Activated CD8-positive, alpha-beta memory T cell treated with anti-CD3 and anti-CD28 coated beads for 1 hour (primary cell): ENCODE measurements around the gene BAIAP2.

Source experiments
- DNase-seq, 2 donors: peaks; one replicate each; pipeline ENCODE4 v3.0.0-alpha.2; 2020; ENCODE audit warnings: low read depth in 1 of 2; ENCODE audit errors: extremely low read depth in 1 of 2

The BAIAP2 gene

GRCh38 chr17:81036197-81036941 lies 1.4 kb downstream of the BAIAP2 start:
- no peak for DNase-seq

DNA sequence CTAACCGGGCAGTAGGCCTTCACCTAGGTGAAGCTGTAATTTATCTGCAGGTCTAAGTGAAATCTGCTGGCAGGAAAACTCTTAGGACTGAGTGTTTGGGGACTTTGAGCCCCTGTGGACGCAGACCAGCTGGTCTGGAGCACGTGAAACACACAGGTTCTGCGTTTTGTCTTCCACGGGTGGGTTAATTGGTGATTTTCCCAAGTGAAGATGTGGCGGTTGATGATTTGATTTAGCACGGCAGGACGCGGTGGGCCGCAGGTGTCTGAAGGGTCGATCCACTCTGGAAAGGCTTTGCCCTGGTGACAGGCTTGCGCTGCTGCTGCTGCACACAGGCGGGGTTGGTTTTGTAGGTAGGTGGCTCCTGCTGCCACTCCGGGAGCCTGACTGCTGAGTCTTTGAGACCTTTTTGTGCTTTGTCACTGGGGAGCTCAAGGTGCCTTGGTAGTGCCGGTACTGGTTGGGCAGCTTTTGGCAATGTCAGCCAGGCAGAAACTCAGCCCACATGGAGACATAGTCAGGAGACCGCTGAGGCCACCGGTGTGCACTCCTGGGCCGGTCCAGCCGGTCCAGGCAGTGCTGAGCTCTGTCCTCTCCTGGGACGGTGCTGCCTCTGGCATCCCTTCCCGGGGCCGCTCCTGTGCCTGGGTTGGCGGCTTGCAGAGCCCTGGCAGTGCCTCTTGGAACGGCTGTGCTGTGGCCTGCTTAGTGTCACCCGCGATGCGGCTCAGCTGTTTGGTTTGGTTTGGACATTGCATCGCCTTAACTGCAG lies 2.3 kb downstream of the BAIAP2 start:
- DNase-seq: no peak

GRCh38 chr17:81037798-81038733 lies 3.1 kb downstream of the BAIAP2 start:
- DNase-seq: no peak

DNA sequence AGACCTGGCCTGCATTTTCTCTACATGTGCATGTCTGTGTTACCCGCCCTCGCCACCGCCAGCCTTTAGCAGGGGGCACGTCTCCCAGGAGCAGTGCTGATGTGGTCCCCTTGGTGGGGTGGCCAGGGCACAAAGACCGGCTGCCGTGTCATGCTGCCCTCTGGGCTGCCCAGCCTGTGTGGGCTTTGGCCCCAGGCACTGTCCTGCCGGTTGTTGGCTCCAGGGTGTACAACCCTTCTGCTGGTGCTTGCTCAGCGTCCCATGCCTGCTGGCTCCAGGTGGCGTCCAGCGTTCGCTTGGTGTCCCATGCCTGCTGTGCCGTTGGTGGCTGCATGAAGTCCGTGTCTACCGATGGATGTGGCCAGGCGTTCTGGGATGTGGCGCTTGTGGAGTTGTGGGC lies 4.1 kb downstream of the BAIAP2 start:
- no peak for DNase-seq

DNA sequence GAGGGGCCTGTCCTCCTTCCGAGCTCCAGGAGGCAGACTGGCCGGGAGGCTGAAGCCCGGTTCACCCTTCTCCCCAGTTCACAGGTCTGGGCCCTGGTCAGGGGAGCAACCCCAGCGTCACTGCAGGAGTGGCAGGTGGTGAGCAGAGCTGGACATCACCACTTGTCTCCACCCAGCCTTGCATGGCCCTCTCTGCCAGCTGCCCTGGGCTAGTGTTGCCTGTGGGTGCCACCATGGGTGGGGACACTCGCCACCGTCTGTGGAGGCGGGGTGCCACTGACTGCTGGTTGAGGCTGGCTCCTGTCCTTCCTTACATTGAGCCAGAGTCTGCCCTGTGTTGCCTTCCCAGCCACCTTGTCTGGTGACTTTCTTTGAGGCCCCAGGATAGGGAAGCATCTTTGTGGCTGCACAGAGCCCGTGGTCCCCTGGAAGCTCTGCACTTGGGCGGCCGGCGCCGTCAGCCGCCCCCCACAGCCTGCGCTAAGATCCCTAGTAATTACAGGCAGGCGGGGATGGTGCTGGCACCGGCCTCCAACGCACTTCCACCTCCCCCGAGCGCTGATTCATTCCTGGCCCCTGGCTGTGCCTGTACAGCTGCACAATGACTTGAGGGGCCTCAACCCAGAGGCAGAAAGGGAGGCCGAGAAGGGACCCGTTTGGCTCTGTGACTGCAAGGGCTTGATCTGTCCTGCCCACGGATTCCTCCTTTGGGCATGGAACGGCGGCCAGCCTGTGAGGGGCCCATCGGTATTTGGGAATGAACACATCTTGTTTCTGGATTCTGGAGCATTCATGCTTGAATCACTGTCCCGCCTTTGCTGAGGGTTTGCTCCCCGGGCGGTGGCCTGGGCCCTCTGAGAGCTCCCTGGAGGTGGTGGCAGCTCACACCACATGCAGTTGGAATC lies 5.2 kb downstream of the BAIAP2 start:
- no peak for DNase-seq

DNA sequence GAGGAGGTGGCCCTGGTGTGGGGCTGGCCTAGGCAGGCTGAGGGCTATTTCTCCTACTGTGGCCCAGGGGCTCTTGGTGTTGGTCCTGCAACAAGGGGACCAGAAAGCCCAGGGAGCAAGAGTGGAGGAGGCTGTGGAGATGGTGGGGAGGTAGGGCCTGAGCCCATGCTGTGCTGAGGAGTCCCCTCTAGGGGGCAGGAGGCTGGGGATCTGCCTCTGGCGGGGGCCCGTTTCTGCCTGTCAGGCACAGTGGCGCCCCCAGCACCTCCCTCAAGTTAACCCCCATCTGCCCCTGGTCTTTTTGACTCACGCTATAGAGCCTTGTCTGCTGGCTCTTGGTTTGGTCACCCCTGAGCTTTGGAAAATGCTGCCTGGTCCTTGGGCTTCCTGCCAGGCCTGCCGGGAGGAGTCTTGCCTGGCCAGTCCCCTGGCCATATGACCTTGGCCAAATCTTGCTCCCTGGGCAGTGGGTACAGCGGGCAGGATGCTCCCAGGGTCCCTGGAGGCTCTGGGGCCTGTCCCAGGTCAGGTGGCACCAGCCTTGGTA lies 5.9 kb downstream of the BAIAP2 start:
- no peak for DNase-seq

GRCh38 chr17:81042606-81043005 lies 7.7 kb downstream of the BAIAP2 start:
- no peak for DNase-seq

GRCh38 chr17:81043319-81043724 lies 8.4 kb downstream of the BAIAP2 start:
- no peak for DNase-seq

DNA sequence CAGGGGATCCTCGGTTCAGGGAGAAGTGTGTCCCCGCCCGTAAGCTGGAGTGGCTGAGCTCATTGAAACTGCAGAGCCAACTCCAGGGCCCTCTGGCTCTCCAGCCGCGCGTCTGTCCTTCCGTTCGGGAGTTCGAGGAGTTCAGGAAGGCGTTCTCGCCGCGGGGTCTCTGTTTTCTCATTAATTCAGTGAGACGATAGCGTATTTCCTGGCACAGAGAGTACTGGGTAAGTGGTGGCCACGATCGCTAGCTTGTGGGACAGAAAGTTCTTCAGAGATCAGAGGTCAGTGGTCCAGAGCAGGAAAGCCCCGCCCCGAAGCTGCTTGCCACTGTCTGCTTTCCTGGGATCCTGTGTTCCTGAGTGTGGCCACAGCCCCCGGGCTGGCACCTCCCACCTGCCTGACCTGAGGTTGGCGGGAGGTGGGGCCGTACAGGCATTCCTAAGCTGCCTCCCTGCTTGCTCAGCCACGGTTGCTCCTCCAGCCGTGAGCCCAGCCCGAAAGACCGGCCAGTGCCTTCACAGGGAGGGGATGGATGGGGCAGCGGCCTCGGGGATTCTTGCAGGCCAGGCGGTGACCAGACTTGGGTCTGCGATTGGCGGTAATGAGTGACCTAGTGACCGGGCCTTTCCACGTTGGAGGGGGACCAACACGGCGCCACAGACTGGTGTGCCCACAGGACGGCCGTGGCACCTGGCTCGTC lies 8.9 kb downstream of the BAIAP2 start:
- DNase-seq: no peak

- DNase-seq: no peak
Observed at GRCh38 chr17:81044428-81044763, 9.4 kb downstream of the BAIAP2 start.

DNA sequence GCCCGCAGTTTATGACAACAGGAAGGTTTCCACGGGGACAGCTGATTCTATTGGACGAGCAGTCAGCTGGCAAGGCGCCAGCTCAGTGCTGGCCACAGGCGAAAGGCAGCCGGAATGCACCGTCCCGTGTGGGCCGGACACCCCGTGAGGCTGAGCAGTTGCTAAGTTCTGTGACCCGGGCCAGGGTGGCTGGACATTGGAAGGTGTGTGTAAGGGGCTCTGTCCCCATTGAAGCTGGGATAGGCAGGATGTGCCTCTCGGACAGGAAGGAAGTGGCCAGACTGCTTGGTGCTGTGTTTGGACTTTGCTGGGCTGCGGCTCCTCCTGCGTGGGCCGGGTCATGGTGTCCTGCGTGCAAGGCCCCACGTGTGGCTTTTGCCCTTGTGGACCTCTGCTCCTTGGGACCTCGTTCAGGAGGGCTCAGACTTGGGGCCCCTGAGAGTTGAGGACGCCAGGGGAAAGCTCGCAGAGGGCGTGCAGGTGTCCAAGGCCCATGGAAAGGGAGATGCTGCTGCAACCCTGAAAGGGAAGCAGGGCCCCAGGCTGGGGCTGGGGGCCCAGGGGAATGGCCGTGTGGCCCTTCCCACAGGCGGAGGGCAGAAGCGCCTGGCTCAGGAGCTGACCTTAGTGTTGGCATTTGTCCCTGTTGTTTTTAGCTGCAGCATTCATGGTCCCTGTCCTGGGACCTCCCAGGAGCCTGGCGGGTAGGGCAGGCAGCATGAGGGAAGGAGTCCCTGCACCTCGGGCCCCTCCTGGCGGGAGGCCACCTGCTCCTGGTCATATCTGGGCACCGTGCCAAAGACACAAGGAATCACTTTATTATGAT lies 10.0 kb downstream of the BAIAP2 start:
- no peak for DNase-seq

GRCh38 chr17:81045590-81046095 lies 10.7 kb downstream of the BAIAP2 start:
- DNase-seq: no peak

DNA sequence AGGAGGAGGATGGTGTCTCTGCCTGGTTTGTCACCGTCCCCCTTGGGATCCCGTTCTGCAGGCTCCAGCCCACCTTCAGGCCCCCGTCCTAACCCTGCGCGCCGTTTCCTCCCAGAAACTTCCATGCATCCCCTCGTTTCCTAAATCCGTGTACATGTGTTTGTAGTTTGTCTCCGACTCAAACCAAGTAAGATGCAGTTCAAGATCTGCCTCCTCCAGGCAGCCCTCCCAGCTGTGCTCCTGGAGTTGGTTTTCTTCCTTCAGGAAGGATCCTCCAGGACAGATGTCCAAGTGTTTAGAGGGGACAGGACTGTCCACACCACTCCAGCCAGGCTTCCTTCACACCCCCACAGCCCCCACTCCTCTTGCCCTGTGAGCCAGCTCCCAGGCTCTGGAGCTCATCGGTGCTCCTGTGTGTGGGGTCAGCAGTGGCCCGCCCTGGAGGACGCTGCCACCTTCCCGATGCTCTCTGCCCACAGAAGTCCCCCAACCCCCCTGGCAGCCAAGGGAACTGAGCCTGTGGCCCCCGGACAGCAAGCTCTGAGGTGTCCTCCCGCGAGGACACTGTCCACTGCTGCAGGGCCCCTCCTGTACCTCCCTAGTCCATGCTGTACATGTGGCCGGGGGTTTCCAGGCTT lies 11.3 kb downstream of the BAIAP2 start:
- no peak for DNase-seq

GRCh38 chr17:81046770-81047359 lies 11.9 kb downstream of the BAIAP2 start:
- no peak for DNase-seq

- no peak for DNase-seq
Observed at GRCh38 chr17:81048827-81049371, 13.9 kb downstream of the BAIAP2 start.

GRCh38 chr17:81049372-81049911 lies 14.5 kb downstream of the BAIAP2 start:
- no peak for DNase-seq

GRCh38 chr17:81049973-81050551 lies 15.1 kb downstream of the BAIAP2 start:
- DNase-seq: no peak
